ENCODE data around the gene S100A8. TPM values are rescaled to one million over a fixed set of nuclear protein-coding genes. Genes with fewer than 3 reads are reported as not detected.

S100A8 gene
- not detected for polyA plus RNA-seq (2013, experiment 1 of 2)
- not detected for polyA plus RNA-seq (2013, experiment 2 of 2)

DNA sequence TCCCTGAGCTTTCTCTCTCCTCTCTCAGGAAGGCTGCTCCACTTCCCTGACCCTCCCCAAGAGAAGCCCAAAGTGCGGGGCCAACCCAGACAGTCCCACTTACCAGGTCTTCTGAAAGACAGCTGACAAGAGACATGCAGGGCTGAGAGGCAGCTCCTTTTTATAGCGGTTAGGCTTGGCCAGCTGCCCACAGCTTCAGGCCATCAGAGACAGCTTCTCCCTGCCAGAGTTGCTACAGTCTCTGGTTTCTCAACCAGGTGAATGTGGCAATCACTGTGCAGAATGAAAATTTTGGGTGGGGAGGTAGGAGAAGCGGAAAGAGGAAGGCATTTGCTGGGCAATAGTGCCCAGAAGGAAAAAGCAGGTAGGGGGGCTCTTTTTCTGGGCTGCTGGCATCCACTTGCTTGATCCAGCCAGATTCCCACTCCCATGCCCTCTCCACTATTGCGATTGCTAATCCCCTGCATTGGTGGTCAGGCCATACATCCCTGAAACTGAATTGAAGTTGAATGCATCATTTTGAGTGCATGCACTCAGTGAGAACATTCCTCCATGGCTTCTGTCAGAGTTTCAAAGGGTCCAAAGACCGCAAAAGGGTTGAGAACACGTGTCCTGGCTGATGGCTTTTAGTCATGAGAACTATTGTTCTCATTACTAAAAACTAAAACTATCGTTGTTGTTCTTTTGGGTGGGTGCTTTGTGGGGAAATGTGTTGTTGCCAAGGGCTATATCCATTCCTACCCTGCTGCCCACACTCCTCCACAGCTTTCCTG is at the start of gene S100A8:
S100A8 (minus strand) TSS at position 136 of the 773 bp plus-strand sequence. CDS start 538 bp downstream, outside the sequence.
- WGBS, 2 experiments (ENCODE audit: insufficient coverage in 2 of 2): 83 to 85% methylated on average over 4 to 5 of the region's 7 CpGs
- no peak within 1 kb of the TSS for H3K4me3 ChIP-seq (ENCODE audit: extremely low read depth, insufficient read depth, low read length, poor library complexity, severe bottlenecking)
- H3K9me3 ChIP-seq (ENCODE audit: control insufficient read depth, low read length): no peaks in the 10 kb centered on the region
- no peak within 1 kb of the TSS for H3K27ac ChIP-seq (ENCODE audit: low read depth, low read length, severe bottlenecking)
- no peaks in the 10 kb centered on the region for H3K4me1 ChIP-seq (ENCODE audit: control insufficient read depth, insufficient read depth, low read length, poor library complexity, severe bottlenecking)
- H3K36me3 ChIP-seq (ENCODE audit: control insufficient read depth, insufficient read depth, low read length): no peaks in the 10 kb centered on the region

DNA sequence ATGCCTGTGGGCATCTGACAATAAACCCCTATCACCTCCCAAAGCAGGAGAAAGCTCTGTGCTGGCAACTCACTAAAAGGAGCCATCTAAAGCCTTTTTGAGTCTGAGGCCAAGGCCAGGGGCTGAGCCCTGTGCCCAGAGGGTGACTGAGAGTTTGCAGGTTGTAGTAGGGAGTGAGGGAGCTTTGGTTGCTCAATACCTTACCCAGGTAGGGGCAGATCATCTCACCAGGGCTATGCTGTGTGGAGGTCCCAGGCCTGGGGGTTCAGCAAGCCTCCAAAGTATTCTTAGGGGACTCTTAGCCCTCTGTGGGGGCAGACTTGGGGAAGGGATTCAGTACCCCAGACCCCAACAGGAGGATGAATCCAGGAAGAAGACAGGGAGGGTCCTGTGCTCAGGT is 48.4 kb upstream of the S100A8 start:
- no peaks in the 10 kb centered on the region for H3K4me1 ChIP-seq (ENCODE audit: control insufficient read depth, insufficient read depth, low read length, poor library complexity, severe bottlenecking)
- H3K9me3 ChIP-seq (ENCODE audit: control insufficient read depth, low read length): no peaks in the 10 kb centered on the region
- H3K27ac ChIP-seq (ENCODE audit: low read depth, low read length, severe bottlenecking): no peak overlapping the region
- H3K4me3 ChIP-seq (ENCODE audit: extremely low read depth, insufficient read depth, low read length, poor library complexity, severe bottlenecking): no peak overlapping the region
- H3K36me3 ChIP-seq (ENCODE audit: control insufficient read depth, insufficient read depth, low read length): no peaks in the 10 kb centered on the region

DNA sequence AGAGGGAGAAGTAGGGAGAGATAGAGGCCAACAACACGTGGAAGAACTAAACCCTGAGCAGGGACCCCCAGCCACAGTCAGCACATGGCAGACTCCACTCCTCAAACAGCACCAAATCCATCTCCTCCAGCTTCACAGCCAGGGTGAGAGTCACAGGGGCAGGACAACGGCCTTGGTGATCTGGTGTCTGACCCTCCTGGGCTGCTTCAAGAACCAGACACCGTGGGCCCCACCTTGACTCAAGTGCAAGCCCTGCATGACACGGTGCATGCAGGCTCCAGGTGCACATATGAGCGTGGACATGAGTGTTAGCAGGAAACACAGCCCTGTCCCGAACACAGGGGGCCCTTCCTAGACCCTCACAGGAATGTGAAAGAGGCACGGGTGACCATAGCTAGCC is 47.7 kb upstream of the S100A8 start:
- no peak overlapping the region for H3K4me3 ChIP-seq (ENCODE audit: extremely low read depth, insufficient read depth, low read length, poor library complexity, severe bottlenecking)
- H3K9me3 ChIP-seq (ENCODE audit: control insufficient read depth, low read length): no peaks in the 10 kb centered on the region
- WGBS, 2 experiments (ENCODE audit: insufficient coverage in 2 of 2): 74 to 78% methylated on average over 4 to 7 of the region's 7 CpGs
- H3K36me3 ChIP-seq (ENCODE audit: control insufficient read depth, insufficient read depth, low read length): no peaks in the 10 kb centered on the region
- no peak overlapping the region for H3K27ac ChIP-seq (ENCODE audit: low read depth, low read length, severe bottlenecking)
- no peaks in the 10 kb centered on the region for H3K4me1 ChIP-seq (ENCODE audit: control insufficient read depth, insufficient read depth, low read length, poor library complexity, severe bottlenecking)

DNA sequence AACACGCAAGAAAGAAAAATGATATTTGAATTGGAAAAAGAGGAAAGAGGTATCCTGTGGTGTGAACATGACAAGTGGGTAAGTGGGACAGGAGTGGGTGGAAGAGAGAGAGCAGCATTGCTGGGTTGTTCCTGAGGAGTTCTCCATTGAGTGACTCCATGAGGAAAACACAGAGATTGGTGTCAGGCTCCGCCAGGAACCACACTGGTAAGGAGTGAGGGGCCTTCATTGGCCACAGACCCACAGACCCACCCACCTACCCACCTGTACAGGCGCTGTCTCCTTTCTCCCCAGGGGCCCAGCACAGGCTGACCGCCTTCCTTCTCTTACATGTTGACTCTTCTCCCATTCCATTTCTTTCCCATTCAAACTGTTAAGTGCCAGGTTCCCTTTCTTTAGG is 46.4 kb upstream of the S100A8 start:
- WGBS, 2 experiments (ENCODE audit: insufficient coverage in 2 of 2): 84 to 87% methylated on average over 3 to 4 of the region's 4 CpGs
- Histone ChIP-seq H3K4me3 (ENCODE audit: extremely low read depth, insufficient read depth, low read length, poor library complexity, severe bottlenecking) (no peak overlapping the region), H3K36me3 (ENCODE audit: control insufficient read depth, insufficient read depth, low read length) (no peaks in the 10 kb centered on the region), H3K4me1 (ENCODE audit: control insufficient read depth, insufficient read depth, low read length, poor library complexity, severe bottlenecking) (no peaks in the 10 kb centered on the region), H3K27ac (ENCODE audit: low read depth, low read length, severe bottlenecking) (no peak overlapping the region), H3K9me3 (ENCODE audit: control insufficient read depth, low read length) (no peaks in the 10 kb centered on the region)

DNA sequence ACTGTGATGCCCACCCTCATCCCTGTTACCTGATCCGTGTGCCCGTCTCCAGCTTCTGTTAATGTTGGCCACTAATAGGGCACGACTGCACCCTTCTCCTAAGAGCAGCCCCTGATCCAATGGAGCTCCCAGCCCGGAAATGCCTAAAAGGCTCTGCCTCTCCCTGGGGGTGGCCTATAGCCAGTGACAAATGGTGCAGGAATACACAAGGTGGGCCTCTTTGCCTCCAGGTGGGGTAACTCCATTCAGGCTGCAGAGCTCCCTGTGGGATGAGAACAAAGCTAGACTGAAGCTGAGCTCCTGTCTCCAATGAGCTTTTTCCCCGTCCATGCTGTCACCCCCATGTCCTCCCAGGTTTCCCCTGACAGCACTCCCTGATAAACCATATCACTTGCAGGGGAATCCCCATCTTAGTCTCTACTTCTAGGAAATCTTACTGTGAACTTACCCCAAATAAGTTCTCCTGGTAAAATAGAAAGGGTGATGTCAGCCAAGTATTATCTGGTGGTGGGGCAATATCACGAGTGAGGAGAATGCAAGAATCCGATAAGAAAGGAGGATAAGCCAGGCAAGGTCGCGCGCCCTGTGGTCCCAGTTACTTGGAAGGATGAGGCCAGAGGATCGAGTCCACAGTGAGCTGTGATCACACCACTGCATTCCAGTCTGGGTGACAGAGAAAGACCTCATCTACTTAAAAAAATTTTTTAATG is 44.0 kb upstream of the S100A8 start:
- 86 to 90% methylated on average over 9 of the region's 11 CpGs for WGBS, 2 experiments (ENCODE audit: insufficient coverage in 2 of 2)
- no peak overlapping the region for H3K27ac ChIP-seq (ENCODE audit: low read depth, low read length, severe bottlenecking)
- no peaks in the 10 kb centered on the region for H3K36me3 ChIP-seq (ENCODE audit: control insufficient read depth, insufficient read depth, low read length)
- no peaks in the 10 kb centered on the region for H3K4me1 ChIP-seq (ENCODE audit: control insufficient read depth, insufficient read depth, low read length, poor library complexity, severe bottlenecking)
- no peaks in the 10 kb centered on the region for H3K9me3 ChIP-seq (ENCODE audit: control insufficient read depth, low read length)
- H3K4me3 ChIP-seq (ENCODE audit: extremely low read depth, insufficient read depth, low read length, poor library complexity, severe bottlenecking): no peak overlapping the region

DNA sequence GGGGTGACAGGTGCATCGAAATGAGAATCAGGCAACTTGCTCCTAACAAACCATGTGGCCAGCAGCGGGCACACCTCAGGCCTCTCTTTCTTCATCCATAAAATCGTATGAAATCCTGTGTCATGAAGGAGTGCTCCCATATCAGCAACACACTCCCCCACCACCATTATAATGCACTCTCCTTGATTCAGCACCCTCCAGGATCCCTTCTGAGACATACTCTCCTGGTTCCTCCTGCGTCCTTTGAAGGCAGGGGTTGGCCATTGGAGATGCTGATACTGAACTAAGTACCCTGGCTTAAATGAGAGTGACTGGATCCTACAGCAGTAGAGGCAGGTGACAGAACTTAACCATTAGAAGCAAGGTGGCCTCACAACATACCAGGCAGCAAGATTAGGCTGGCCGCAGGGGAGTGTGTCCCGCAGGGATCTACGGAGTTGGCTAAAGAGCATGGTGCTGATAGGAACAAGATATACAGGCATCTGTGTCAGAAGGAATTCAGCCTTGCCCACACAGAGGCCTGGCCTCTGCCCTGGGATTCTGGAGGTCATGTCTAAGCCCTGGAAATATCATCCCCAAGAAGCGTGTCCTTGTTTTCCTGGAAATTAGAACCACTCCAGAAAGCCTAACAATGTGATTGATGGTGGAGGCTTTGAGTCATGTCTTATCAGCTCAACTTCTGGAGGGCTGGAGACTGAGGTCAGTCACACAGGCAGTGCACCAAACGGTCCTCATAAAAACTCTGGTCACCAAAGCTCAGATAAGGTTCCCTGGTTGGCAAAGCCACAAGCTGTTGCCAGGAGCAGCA is 42.2 kb upstream of the S100A8 start:
- Histone ChIP-seq H3K4me3 (ENCODE audit: extremely low read depth, insufficient read depth, low read length, poor library complexity, severe bottlenecking) (no peak overlapping the region), H3K9me3 (ENCODE audit: control insufficient read depth, low read length) (no peaks in the 10 kb centered on the region), H3K36me3 (ENCODE audit: control insufficient read depth, insufficient read depth, low read length) (no peaks in the 10 kb centered on the region), H3K4me1 (ENCODE audit: control insufficient read depth, insufficient read depth, low read length, poor library complexity, severe bottlenecking) (no peaks in the 10 kb centered on the region), H3K27ac (ENCODE audit: low read depth, low read length, severe bottlenecking) (no peak overlapping the region)
- WGBS, 2 experiments (ENCODE audit: insufficient coverage in 2 of 2): 82 to 90% methylated on average over 8 of the region's 9 CpGs

DNA sequence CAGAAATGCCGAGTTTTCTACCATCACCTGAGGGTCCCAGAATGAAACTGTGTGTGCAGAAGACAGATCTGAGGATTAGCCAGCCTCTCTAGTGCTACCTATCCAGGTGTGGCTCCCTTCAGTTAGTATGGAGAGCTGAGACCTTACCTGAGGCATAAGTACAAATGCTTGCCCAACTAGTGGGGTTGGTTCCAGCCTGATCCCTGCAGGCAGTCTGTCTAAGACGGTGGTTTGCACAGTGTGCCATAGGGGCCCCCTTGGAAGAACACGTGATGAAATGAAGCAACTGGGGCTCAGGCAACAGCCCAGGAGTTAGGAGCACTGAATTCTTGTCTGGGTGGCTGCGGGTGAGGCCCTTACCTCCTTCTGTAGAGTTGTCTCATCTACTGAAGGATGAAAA is 41.1 kb upstream of the S100A8 start:
- no peaks in the 10 kb centered on the region for H3K36me3 ChIP-seq (ENCODE audit: control insufficient read depth, insufficient read depth, low read length)
- H3K9me3 ChIP-seq (ENCODE audit: control insufficient read depth, low read length): no peaks in the 10 kb centered on the region
- WGBS, 2 experiments (ENCODE audit: insufficient coverage in 2 of 2): 77 to 79% methylated on average over 3 of the region's 4 CpGs
- no peak overlapping the region for H3K4me3 ChIP-seq (ENCODE audit: extremely low read depth, insufficient read depth, low read length, poor library complexity, severe bottlenecking)
- no peaks in the 10 kb centered on the region for H3K4me1 ChIP-seq (ENCODE audit: control insufficient read depth, insufficient read depth, low read length, poor library complexity, severe bottlenecking)
- no peak overlapping the region for H3K27ac ChIP-seq (ENCODE audit: low read depth, low read length, severe bottlenecking)

DNA sequence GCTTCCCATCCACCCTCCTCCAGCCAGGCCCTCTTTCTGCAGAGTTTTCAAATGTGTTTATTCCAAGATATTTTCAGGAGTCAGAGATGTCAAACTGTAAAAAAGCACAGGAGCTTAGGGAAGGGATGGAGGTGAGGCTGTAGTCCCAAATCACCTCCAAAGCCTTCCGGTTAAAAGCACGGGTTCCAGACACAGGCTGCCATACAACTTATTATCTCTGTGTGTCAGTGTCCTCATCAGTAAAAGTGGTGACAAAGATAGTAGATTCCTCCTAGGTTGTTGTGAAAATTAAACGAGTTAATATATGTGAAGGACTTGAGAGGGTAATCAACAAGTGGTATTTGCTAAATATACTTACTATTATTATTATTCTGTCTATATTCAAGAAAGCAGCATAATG is 40.6 kb upstream of the S100A8 start:
- Histone ChIP-seq H3K36me3 (ENCODE audit: control insufficient read depth, insufficient read depth, low read length) (no peaks in the 10 kb centered on the region), H3K27ac (ENCODE audit: low read depth, low read length, severe bottlenecking) (no peak overlapping the region), H3K9me3 (ENCODE audit: control insufficient read depth, low read length) (no peaks in the 10 kb centered on the region), H3K4me3 (ENCODE audit: extremely low read depth, insufficient read depth, low read length, poor library complexity, severe bottlenecking) (no peak overlapping the region), H3K4me1 (ENCODE audit: control insufficient read depth, insufficient read depth, low read length, poor library complexity, severe bottlenecking) (no peaks in the 10 kb centered on the region)
- no CpG with 5 or more reads among the region's 3 CpGs for WGBS, 2 experiments (ENCODE audit: insufficient coverage in 2 of 2)

DNA sequence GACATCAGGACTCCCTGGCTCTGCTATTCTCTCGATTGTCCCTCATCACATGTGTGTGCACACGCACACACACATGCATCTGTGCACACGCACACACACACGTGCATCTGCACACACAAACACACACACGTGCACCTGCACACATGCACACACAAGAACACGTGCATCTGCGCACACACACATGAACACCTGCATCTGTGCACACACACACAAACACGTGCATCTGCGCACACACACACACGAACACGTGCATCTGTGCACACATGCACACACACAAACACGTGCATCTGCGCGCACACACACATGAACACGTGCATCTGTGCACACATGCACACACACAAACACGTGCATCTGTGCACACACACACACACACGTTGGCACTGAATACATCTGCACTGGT is 40.1 kb upstream of the S100A8 start:
- Histone ChIP-seq H3K4me3 (ENCODE audit: extremely low read depth, insufficient read depth, low read length, poor library complexity, severe bottlenecking) (no peak overlapping the region), H3K36me3 (ENCODE audit: control insufficient read depth, insufficient read depth, low read length) (no peaks in the 10 kb centered on the region), H3K27ac (ENCODE audit: low read depth, low read length, severe bottlenecking) (no peak overlapping the region), H3K4me1 (ENCODE audit: control insufficient read depth, insufficient read depth, low read length, poor library complexity, severe bottlenecking) (no peaks in the 10 kb centered on the region), H3K9me3 (ENCODE audit: control insufficient read depth, low read length) (no peaks in the 10 kb centered on the region)
- 79 to 89% methylated on average over 17 of the region's 17 CpGs for whole genome bisulfite sequencing, 2 experiments (ENCODE audit: insufficient coverage in 2 of 2)

DNA sequence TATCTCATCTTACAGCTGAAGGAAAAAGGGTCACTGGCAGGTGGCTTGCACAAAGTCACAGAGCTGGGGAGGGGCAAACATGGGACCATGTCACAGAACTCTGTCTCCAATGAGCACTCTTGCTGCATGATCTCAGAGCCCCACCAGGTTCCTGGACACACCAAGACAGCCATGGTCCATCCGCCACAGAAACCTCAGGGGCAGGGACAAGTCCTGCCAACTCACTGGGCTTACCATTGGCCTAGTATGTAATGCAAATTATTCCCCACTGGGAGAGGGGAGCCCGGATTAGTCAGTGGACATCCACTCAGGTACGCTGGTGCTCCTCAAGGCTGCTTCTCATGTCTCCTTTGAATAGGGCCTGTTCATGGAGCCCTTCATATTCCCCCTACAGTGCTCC is 39.7 kb upstream of the S100A8 start:
- H3K4me3 ChIP-seq (ENCODE audit: extremely low read depth, insufficient read depth, low read length, poor library complexity, severe bottlenecking): no peak overlapping the region
- H3K27ac ChIP-seq (ENCODE audit: low read depth, low read length, severe bottlenecking): no peak overlapping the region
- no peaks in the 10 kb centered on the region for H3K36me3 ChIP-seq (ENCODE audit: control insufficient read depth, insufficient read depth, low read length)
- no peaks in the 10 kb centered on the region for H3K9me3 ChIP-seq (ENCODE audit: control insufficient read depth, low read length)
- H3K4me1 ChIP-seq (ENCODE audit: control insufficient read depth, insufficient read depth, low read length, poor library complexity, severe bottlenecking): no peaks in the 10 kb centered on the region
- 78 to 80% methylated on average over 2 to 3 of the region's 3 CpGs for WGBS, 2 experiments (ENCODE audit: insufficient coverage in 2 of 2)

Measured in mesodermal cell (in vitro differentiated cells).